ENCODE measurements around the gene THRA. TPM values are rescaled to one million over a fixed set of nuclear protein-coding genes. Genes with fewer than 3 reads are reported as not detected.

THRA gene
- total and polyA plus RNA-seq, 12 donors = 29.8 to 102 (median 67.1) TPM

- Histone ChIP-seq H3K36me3 (peaks cover 0 to 98% (median 57%) of the 10 kb centered on the region in 9 donors), H3K4me3 (no peak overlapping the region), H3K9me3 (no peaks in the 10 kb centered on the region), H3K27ac (no peak overlapping the region), H3K27me3 (no peaks in the 10 kb centered on the region), H3K4me1 (peaks cover 0 to 16% (median 5%) of the 10 kb centered on the region in 9 donors)
- TF ChIP-seq CTCF (IDR thresholded peaks at IDR 0.05) = no peak
- ATAC-seq (no peak), DNase-seq (no peak)
- intact Hi-C loops (cut with DNase I) = loop anchor here in 3 of 10 donors (10.0 kb wide), 1 partner anchor 50 kb away; no protein-coding TSS in a partner anchor
- WGBS, 2 donors = 95 to 96% methylated on average over 14 of the region's 14 CpGs
These were observed 21.7 kb downstream of the THRA start for GRCh38 chr17:40084477-40084876.

GRCh38 chr17:40086150-40087044 lies 23.6 kb downstream of the THRA start:
- DNase-seq (peak in 1 of 2 donors; percentile 73), ATAC-seq (peak in 5 of 8 donors; percentile 29 to 51 (median 39))
- H3K27ac ChIP-seq = peak overlapping the region in 4 of 10 donors; percentile 9 to 53 (median 36)
- peak; percentile 77 to 92 (median 86) for TF ChIP-seq CTCF (IDR thresholded peaks at IDR 0.05)
- no peak overlapping the region for H3K4me3 ChIP-seq
- peaks cover 3 to 35% (median 15%) of the 10 kb centered on the region in 9 donors for H3K4me1 ChIP-seq
- no peaks in the 10 kb centered on the region for H3K27me3 ChIP-seq
- WGBS, 2 donors = 49 to 50% methylated on average over 17 of the region's 17 CpGs
- no peaks in the 10 kb centered on the region for H3K9me3 ChIP-seq
- intact Hi-C loops (cut with DNase I) = loop anchor here in 5 of 10 donors (2.0 to 10.0 kb wide), 4 partner anchors 24 to 59 kb away; partner anchors contain the start of gene THRA (in 1 of the 5)
- peaks cover 0 to 90% (median 57%) of the 10 kb centered on the region in 9 donors for H3K36me3 ChIP-seq

GRCh38 chr17:40087049-40087794 lies 24.5 kb downstream of the THRA start:
- DNase-seq (no peak), ATAC-seq (no peak)
- Histone ChIP-seq H3K4me1 (peaks cover 7 to 43% (median 24%) of the 10 kb centered on the region in 9 donors), H3K9me3 (no peaks in the 10 kb centered on the region), H3K27ac (peak overlapping the region in 1 of 10 donors; percentile 43), H3K36me3 (peaks cover 0 to 91% (median 57%) of the 10 kb centered on the region in 9 donors), H3K27me3 (no peaks in the 10 kb centered on the region), H3K4me3 (no peak overlapping the region)
- intact Hi-C loops (cut with DNase I) = loop anchor here in 5 of 10 donors (2.0 to 10.0 kb wide), 4 partner anchors 24 to 60 kb away; partner anchors contain the start of gene THRA (in 1 of the 5)
- no peak for TF ChIP-seq CTCF (IDR thresholded peaks at IDR 0.05)
- WGBS, 2 donors = 80 to 82% methylated on average over 6 of the region's 6 CpGs
